ENCODE results near the gene TNFAIP2. TPM values are rescaled to one million over a fixed set of nuclear protein-coding genes. Genes with fewer than 3 reads are reported as not detected.

The TNFAIP2 gene
- total and polyA plus RNA-seq, 2 donors (not counting 3 experiments of a cell fraction or from before 2014, with no cell fraction given), result 31.6 to 42.7 TPM

GRCh38 chr14:103109535-103110441 lies 13.5 kb upstream of the TNFAIP2 start:
- BruUV-seq (replicated peaks), result no TSS peak
- intact Hi-C loops (cut with micrococcal nuclease), result loop anchor here (2.0 kb wide), 1 partner anchor 13 kb away; the partner anchor contains the start of gene TNFAIP2
- H3K79me2 ChIP-seq (ENCODE audit: control insufficient read depth, insufficient read depth, low read length), result no peaks in the 10 kb centered on the region
- H3K4me3 ChIP-seq (replicated peaks in 1 of 3; ENCODE audit: insufficient read depth in 1 of 3, low read depth in 1 of 3, low read length in 3 of 3), result no peak overlapping the region
- H3K27me3 ChIP-seq (ENCODE audit: control insufficient read depth in 2 of 2, insufficient read depth in 2 of 2, low read length in 2 of 2), result peaks cover 0 to under 1% of the 10 kb centered on the region in 2 experiments
- no peak overlapping the region for H3K27ac ChIP-seq (ENCODE audit: insufficient read depth, low read depth, low read length)
- H3K9me1 ChIP-seq (replicated peaks; ENCODE audit: control insufficient read depth, extremely low read depth, insufficient read depth, low read length), result no peaks in the 10 kb centered on the region
- dilution Hi-C loops (cut with MboI; ENCODE audit: extremely low pct_ligation_motif_present, low sequenced_read_pairs), result no loop called here
- TF ChIP-seq EZH2 (IDR thresholded peaks at IDR 0.05; ENCODE audit: borderline replicate concordance, low read depth, low read length, severe bottlenecking), result no peak
- peak; percentile 57 for TF ChIP-seq FOS (IDR thresholded peaks at IDR 0.05; ENCODE audit: borderline replicate concordance, insufficient read depth, low read length)
- ChIA-PET POLR2A (no interaction called here), CTCF (interaction anchor here (0.6 to 1.2 kb wide), 6 partner anchors 14 to 281 kb away, joined by 3 to 4 read pairs (median 3); partner anchors contain the start of gene TNFAIP2)
- FAIRE-seq (peak; percentile 78), DNase-seq (ENCODE audit: low read depth, low spot score) (peak; percentile 32)
- H4K20me1 ChIP-seq (replicated peaks; ENCODE audit: control insufficient read depth, extremely low read depth, insufficient read depth, low read length), result no peaks in the 10 kb centered on the region
- no peak overlapping the region for H3K9ac ChIP-seq (replicated peaks; ENCODE audit: extremely low read depth, insufficient read depth, low read length)
- H3K4me1 ChIP-seq (ENCODE audit: control insufficient read depth, extremely low read depth, insufficient read depth, low read length), result peaks cover 6% of the 10 kb centered on the region
- no peak overlapping the region for H3K4me2 ChIP-seq (ENCODE audit: insufficient read depth, low read length)
- no peaks in the 10 kb centered on the region for H3K9me3 ChIP-seq (replicated peaks; ENCODE audit: control insufficient read depth, insufficient read depth, low read length)
- H2AFZ ChIP-seq (ENCODE audit: low read depth, low read length), result peak overlapping the region; percentile 24
- no peaks in the 10 kb centered on the region for H3K36me3 ChIP-seq (ENCODE audit: control insufficient read depth in 2 of 2, extremely low read depth in 1 of 2, insufficient read depth in 2 of 2, low read length in 2 of 2)

GRCh38 chr14:103110681-103111231 lies 12.5 kb upstream of the TNFAIP2 start:
- intact Hi-C loops (cut with micrococcal nuclease) (no loop called here), dilution Hi-C loops (cut with MboI; ENCODE audit: extremely low pct_ligation_motif_present, low sequenced_read_pairs) (no loop called here)
- H3K27ac ChIP-seq (ENCODE audit: insufficient read depth, low read depth, low read length), result no peak overlapping the region
- ChIA-PET CTCF (interaction anchor here (0.6 to 0.7 kb wide), 2 partner anchors 13 to 32 kb away, joined by 3 to 4 read pairs; no protein-coding TSS in a partner anchor), POLR2A (no interaction called here)
- TF ChIP-seq MAX (IDR thresholded peaks at IDR 0.05; ENCODE audit: insufficient read depth, insufficient read length) (no peak), FOS (IDR thresholded peaks at IDR 0.05; ENCODE audit: borderline replicate concordance, insufficient read depth, low read length) (no peak), POLR2AphosphoS5 (IDR thresholded peaks at IDR 0.05; ENCODE audit: insufficient read depth, low read depth, low read length) (no peak)
- peaks cover 6% of the 10 kb centered on the region for H3K4me1 ChIP-seq (ENCODE audit: control insufficient read depth, extremely low read depth, insufficient read depth, low read length)
- no peak overlapping the region for H3K9ac ChIP-seq (replicated peaks; ENCODE audit: extremely low read depth, insufficient read depth, low read length)
- DNase-seq (ENCODE audit: low read depth, low spot score) (no peak), FAIRE-seq (no peak)
- no TSS peak for BruUV-seq (replicated peaks)
- no peaks in the 10 kb centered on the region for H3K79me2 ChIP-seq (ENCODE audit: control insufficient read depth, insufficient read depth, low read length)
- no peaks in the 10 kb centered on the region for H3K9me1 ChIP-seq (replicated peaks; ENCODE audit: control insufficient read depth, extremely low read depth, insufficient read depth, low read length)
- H4K20me1 ChIP-seq (replicated peaks; ENCODE audit: control insufficient read depth, extremely low read depth, insufficient read depth, low read length), result no peaks in the 10 kb centered on the region
- no peak overlapping the region for H3K4me2 ChIP-seq (ENCODE audit: insufficient read depth, low read length)
- no peak overlapping the region for H3K4me3 ChIP-seq (replicated peaks in 1 of 3; ENCODE audit: insufficient read depth in 1 of 3, low read depth in 1 of 3, low read length in 3 of 3)
- no peaks in the 10 kb centered on the region for H3K27me3 ChIP-seq (ENCODE audit: control insufficient read depth in 2 of 2, insufficient read depth in 2 of 2, low read length in 2 of 2)
- no peak overlapping the region for H2AFZ ChIP-seq (ENCODE audit: low read depth, low read length)
- no peaks in the 10 kb centered on the region for H3K36me3 ChIP-seq (ENCODE audit: control insufficient read depth in 2 of 2, extremely low read depth in 1 of 2, insufficient read depth in 2 of 2, low read length in 2 of 2)
- H3K9me3 ChIP-seq (replicated peaks; ENCODE audit: control insufficient read depth, insufficient read depth, low read length), result no peaks in the 10 kb centered on the region
